ENCODE results near the gene SEMA5A.

GRCh38 chr5:9363449-9363848 lies 182.4 kb downstream of the SEMA5A start:
- no peak for TF ChIP-seq EZH2 (IDR thresholded peaks at IDR 0.05; ENCODE audit: insufficient read depth, low read length)
- no peak for TF ChIP-seq CTCF (IDR thresholded peaks at IDR 0.05; ENCODE audit: insufficient read depth, low read depth, low read length)

All from astrocyte (in vitro differentiated cells and primary cell).